ENCODE data around the gene ADK.
"Not testable (repeated sequence)": the region's sequence is repeated elsewhere in the genome, so short reads cannot be mapped to it uniquely, and the experiment has no call there.

ADK gene

GRCh38 chr10:74306227-74306982 lies 155.4 kb downstream of the ADK start:
- DNase-seq: no peak

- no peak for DNase-seq
Measured at GRCh38 chr10:74307061-74307651, 156.1 kb downstream of the ADK start.

- no peak for DNase-seq
Measured at GRCh38 chr10:74310652-74311257, 159.7 kb downstream of the ADK start.

GRCh38 chr10:74314166-74314565 lies 163.1 kb downstream of the ADK start:
- no peak for DNase-seq

DNA sequence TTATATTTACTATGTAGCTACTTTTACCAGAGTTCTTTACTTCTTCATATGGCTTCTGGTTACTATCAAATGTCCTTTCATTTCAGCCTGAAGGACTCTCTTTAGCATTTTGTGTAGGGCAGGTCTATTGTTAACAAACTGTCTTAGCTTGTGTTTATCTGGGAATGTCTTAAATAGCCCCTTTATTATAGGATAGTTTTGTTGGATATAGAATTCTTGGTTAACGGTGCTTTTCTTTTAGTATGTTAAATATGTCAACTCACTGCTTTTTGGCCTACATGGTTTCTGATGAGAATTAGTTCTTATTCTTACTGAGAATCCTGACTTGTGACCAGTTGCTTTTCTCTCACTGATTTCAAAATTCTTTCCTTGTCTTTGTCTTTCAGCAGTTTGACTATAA lies 169.0 kb downstream of the ADK start:
- no peak for DNase-seq

- no peak for DNase-seq
Measured at GRCh38 chr10:74320717-74321116, 169.7 kb downstream of the ADK start.

DNA sequence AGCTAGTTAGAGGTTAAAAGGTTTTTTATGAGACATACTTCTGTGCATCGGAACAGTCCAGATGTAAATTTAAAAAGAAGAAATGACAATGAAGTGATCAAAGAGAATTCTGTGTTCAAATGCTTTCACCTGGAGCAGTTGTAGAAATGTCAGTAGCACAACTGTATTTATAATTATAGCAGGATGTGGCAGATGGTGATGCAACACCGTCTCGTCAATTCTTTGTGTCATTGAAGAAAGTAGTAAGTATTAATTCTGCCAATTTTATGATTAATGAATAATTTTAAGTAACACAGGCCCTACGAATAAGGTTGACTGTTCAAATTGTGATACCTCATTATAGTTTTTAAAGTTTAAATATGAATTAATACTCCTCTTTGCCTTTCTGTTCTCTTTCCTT lies 171.1 kb downstream of the ADK start:
- DNase-seq: no peak

DNA sequence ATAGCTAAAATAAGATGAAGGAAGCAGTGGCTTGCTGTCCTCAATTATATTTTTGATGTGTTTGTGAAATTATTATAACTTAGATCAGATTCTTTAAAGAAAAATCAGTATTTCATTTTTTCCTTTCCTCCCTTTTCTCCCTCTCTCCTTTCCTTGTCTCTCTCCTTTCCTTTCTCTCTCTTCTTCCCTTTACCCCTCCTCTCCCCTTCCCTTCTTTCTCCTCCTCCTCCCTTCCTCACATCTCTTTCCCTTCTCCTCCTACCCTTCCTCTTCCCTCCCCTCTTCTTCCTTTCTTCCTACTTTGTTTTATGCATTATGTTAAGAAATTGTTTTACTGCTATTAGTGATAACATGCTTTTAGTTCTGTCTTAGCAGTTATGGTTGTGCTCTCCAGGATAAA lies 171.5 kb downstream of the ADK start:
- no peak for DNase-seq

DNA sequence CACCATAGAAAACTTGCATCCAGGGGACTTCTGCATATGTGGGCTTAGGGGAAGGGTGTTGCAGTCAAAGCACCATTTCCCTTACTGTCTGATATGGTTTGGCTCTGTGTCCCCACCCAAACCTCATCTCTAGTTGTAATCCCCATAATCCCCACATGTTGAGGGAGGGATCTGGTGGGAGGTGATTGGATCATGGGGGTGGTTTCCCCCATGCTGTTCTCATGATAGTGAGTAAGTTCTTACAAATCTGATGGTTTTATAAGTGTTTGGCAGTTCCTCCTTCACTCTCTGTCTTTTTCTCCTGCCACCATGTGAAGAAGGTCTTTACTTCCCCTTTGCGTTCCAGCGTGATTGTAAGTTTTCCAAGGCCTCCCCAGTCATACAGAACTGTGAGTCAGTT lies 177.4 kb downstream of the ADK start:
- no peak for DNase-seq

GRCh38 chr10:74329873-74330272 lies 178.9 kb downstream of the ADK start:
- DNase-seq: no peak

DNA sequence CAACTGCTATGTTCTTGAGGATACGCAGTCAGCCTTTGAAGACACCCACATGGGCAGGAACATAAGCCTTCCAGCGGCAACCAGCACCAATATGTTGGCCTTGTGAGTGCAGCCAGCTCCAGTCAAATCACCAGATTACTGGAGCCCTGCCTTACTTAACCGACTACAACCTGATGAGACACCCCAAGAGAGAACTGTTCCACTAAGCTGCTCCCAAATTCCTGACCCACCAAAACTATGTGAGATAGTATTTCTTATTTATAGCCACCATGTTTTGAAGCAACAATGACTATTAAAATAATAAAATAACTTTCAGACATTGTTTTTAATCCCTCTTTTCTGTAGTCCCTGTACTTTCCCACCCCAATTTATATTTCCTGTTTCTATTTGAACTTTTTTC lies 179.6 kb downstream of the ADK start:
- DNase-seq: no peak

- DNase-seq: no peak
Measured at GRCh38 chr10:74332398-74332797, 181.4 kb downstream of the ADK start.

- no peak for DNase-seq
Measured at GRCh38 chr10:74333174-74333573, 182.2 kb downstream of the ADK start.

GRCh38 chr10:74334221-74334620 lies 183.2 kb downstream of the ADK start:
- DNase-seq: no peak

DNA sequence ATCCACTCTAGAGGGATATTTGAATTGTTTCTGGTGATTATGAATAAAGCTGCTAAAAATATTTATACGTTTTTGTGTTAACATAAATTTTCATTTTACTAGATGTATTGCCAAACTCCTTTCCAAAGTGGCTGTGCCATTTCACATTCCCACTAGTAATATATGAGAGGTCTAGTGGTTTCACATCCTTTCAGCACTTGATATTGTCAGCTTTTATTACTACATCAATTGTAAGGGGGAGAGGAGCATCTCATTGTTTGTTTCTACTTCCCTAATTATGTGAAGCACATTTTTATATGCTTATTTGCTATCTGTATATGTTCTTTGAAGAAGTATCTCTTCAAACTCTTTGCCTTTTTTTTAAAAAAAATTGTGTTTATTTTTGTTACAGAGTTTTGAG lies 184.5 kb downstream of the ADK start:
- no peak for DNase-seq

DNA sequence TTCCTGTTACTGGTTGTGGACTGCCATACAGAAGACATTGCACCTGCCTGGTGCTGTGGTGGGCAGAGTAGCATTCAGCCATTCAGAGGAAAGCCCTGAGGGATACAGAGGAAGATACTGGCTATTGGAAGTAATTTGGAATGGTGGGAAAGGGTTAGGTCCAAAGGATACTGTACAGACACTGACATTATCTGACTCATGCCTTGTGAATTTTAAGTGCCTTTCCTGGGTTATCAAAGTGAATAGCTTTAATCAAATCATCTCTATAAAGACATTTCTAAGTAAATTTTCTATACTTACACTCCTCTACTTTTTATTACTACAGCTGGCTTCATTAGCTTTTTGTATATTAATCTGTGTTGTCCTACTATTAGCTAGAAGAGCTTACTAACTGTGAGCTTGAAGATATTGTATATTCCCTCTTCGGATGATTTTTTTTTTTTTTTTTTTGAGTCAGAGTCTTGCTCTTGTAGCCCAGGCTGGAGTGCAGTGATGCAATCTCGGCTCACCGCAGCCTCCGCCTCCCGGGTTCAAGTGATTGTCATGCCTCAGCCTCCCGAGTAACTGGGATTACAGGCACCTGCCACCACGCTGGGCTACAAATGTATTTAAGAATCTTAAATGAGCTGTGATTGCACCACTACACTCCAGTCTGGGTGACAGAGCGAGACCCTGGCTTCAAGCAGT lies 186.5 kb downstream of the ADK start:
- DNase-seq: no peak

- no peak for DNase-seq
Measured at GRCh38 chr10:74342991-74343390, 192.0 kb downstream of the ADK start.

DNA sequence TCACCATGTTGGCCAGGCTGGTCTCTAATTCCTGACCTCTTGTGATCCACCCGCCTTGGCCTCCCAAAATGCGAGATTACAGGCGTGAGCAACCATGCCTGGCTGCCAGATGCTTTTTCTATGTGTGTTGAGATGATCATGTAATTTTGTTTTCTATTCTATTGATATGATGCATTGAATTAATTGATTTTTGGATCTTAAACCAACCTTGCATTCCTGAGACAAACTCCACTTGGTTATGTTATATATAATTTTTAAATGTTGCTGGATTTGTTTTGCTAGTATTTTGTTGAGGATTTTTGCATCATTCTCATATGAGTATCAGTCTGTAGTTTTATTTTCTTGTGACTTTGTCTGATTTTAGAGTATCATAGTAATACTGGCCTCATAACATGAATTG lies 192.8 kb downstream of the ADK start:
- no peak for DNase-seq

DNA sequence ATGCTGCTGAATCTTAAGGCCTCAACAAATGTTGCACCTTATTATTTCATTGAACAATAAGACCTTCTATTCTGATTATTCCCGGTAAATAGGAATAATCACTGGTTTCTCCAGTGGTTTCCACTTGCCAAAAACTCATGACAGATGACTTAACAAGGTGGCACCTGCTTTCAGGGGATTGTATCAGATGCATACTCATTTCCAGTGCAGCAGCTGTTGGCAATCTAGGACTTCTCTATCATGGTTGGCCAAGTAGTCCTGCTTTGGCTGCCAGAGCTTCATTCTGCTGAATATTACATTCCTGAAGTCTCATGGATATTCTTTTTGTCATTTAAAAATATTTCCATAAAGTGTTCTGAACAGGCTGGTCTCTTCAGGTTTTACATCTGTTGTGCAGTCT lies 193.3 kb downstream of the ADK start:
- no peak for DNase-seq

- DNase-seq: no peak
Measured at GRCh38 chr10:74347522-74347921, 196.5 kb downstream of the ADK start.

GRCh38 chr10:74353021-74353420 lies 202.0 kb downstream of the ADK start:
- DNase-seq: not testable (repeated sequence)

DNA sequence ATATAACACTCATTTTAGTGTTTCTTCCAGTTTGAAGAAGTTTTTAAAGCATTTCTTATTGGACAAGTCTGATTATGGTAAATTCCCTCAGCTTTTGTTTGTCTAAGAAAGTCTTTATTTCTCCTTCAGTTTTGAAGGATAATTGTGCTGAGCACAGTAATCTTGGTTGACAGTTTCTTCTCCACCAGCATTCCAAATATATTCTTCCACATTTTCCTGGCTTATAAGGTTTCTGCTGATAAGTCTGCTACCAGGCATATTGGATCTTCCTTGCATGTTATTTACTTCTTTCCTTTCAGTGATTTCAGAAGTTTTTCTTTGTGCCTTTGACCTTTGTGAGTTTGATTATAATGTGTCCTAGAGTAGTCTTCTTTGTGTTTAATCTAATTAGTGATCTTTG lies 210.7 kb downstream of the ADK start:
- DNase-seq: no peak

- DNase-seq: no peak
Measured at GRCh38 chr10:74363727-74364126, 212.7 kb downstream of the ADK start.

- DNase-seq: no peak
Measured at GRCh38 chr10:74365109-74365508, 214.1 kb downstream of the ADK start.
